Thyroid gland (tissue), 4 donors: ENCODE measurements around the gene SYTL3. TPM values are rescaled to one million over a fixed set of nuclear protein-coding genes. Genes with fewer than 3 reads are reported as not detected.
"Not testable (repeated sequence)": the region's sequence is repeated elsewhere in the genome, so short reads cannot be mapped to it uniquely, and the experiment has no call there.

Experiments
- DNase-seq, 2 donors: peaks; one replicate each; pipeline ENCODE4 v3.0.0-alpha.2; 2019
- H3K27ac ChIP-seq, 3 donors: fragments of 200-600 bp; sonication (generic); 1 replicate in 2 of 3; 2 replicates in 1 of 3; pipeline ENCODE4 v1.5.1; 2016 to 2019; ENCODE audit warnings: mild to moderate bottlenecking in 1 of 3, moderate library complexity in 1 of 3
- H3K27me3 ChIP-seq: fragments of 200-600 bp; sonication (generic); one replicate; pipeline ENCODE4 v1.5.1; 2019
- H3K36me3 ChIP-seq, 2 donors: fragments of 200-600 bp; sonication (generic); one replicate each; pipeline ENCODE4 v1.5.1; 2016 to 2019
- H3K4me1 ChIP-seq, 2 donors: fragments of 200-600 bp; sonication (generic); one replicate each; pipeline ENCODE4 v1.5.1; 2017 to 2019
- H3K4me3 ChIP-seq, 3 donors: fragments of 200-600 bp; sonication (generic); replicated peaks in 1 of 3; 1 replicate in 2 of 3; 2 replicates in 1 of 3; pipeline ENCODE4 v1.5.1; 2016; ENCODE audit warnings: mild to moderate bottlenecking in 1 of 3
- H3K9me3 ChIP-seq: fragments of 200-600 bp; sonication (generic); one replicate; pipeline ENCODE4 v1.5.1; 2017
- POLR2A ChIP-seq, 2 donors: fragments of 450-650 bp; IDR thresholded peaks; one replicate each; pipeline ENCODE4 v1.6.1; 2017; ENCODE audit warnings: antibody characterized with exemption in 2 of 2, mild to moderate bottlenecking in 2 of 2, moderate library complexity in 1 of 2
- WGBS, 2 donors: methylation state at CpG; one replicate each; pipeline ENCODE4 v1.1.5; 2017; 5-methylcytosine and 5-hydroxymethylcytosine counted together
- intact Hi-C: fragments of 100-400 bp; cut with DNase I; formaldehyde crosslinking; loops from one replicate; pipeline ENCODE4 v1.15.1; 2023
- total RNA-seq, 4 donors: library from RNA; depleted of rRNA; stranded (reverse); fragments of >200 nt; gene quantifications; one replicate each; pipeline ENCODE4 v1.2.3, GENCODE V29; 2016
- TF ChIP-seq, protein P1 (sequence below), 6 experiments: fragments of 200-600 bp in 3 of 6; fragments of 450-650 bp in 3 of 6; sonication (generic) in 3 of 6; IDR thresholded peaks; one replicate each; pipeline ENCODE4 v1.5.1; 2016 to 2019; ENCODE audit warnings: antibody characterized with exemption in 6 of 6, mild to moderate bottlenecking in 2 of 6, inconsistent platforms in 1 of 6, moderate library complexity in 1 of 6

SYTL3 gene
- total RNA-seq, 4 donors from 2014 or later: 16.9 to 33.0 (median 24.4) TPM

DNA sequence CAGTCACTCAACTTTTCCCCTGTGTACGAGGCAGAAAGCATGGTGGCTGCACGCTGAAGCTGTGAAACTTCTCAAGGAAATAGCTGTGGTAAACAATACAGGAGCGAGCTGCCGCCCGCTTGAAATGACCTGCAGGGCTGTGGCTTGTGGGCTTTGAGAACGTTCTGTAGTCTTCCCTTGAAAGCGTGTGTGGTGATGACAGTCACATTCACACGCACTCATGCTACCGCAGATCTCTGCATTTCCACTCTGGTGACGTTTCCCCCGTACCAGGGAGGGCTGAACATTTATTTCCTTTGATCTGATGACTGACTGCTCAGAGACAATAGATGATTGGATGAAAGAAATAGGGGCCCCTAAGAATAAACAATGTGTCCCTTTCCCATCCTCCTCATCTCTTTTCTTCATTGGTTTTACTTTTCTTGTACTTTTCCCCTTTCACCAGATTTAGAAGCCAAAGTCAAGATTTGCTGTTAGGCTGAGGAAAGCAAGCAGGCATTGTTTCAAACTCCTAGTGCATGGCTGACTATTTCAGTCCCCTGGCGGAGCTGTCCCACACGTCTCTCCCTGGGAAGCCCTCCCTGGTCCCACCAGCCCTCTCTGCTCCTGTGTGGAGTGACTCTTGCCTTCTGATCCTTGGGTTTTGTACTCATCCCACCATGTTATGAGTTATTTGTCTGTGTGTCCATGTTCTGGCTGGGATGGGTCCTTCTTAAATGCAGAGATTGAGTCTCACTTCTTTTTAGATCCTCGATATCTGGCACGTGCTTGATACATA lies 3.9 kb downstream of the SYTL3 start:
- Histone ChIP-seq H3K36me3 (no peaks in the 10 kb centered on the region), H3K27me3 (no peaks in the 10 kb centered on the region), H3K4me3 (no peak overlapping the region), H3K9me3 (no peaks in the 10 kb centered on the region), H3K27ac (no peak overlapping the region), H3K4me1 (peaks cover 19 to 30% of the 10 kb centered on the region in 2 donors)
- TF ChIP-seq, protein P1, sequence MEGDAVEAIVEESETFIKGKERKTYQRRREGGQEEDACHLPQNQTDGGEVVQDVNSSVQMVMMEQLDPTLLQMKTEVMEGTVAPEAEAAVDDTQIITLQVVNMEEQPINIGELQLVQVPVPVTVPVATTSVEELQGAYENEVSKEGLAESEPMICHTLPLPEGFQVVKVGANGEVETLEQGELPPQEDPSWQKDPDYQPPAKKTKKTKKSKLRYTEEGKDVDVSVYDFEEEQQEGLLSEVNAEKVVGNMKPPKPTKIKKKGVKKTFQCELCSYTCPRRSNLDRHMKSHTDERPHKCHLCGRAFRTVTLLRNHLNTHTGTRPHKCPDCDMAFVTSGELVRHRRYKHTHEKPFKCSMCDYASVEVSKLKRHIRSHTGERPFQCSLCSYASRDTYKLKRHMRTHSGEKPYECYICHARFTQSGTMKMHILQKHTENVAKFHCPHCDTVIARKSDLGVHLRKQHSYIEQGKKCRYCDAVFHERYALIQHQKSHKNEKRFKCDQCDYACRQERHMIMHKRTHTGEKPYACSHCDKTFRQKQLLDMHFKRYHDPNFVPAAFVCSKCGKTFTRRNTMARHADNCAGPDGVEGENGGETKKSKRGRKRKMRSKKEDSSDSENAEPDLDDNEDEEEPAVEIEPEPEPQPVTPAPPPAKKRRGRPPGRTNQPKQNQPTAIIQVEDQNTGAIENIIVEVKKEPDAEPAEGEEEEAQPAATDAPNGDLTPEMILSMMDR (IDR thresholded peaks at IDR 0.05): no peak
- no peak for TF ChIP-seq POLR2A (IDR thresholded peaks at IDR 0.05)
- WGBS, 2 donors: 80 to 86% methylated on average over 15 of the region's 15 CpGs
- no peak for DNase-seq
- intact Hi-C loops: no loop called here

DNA sequence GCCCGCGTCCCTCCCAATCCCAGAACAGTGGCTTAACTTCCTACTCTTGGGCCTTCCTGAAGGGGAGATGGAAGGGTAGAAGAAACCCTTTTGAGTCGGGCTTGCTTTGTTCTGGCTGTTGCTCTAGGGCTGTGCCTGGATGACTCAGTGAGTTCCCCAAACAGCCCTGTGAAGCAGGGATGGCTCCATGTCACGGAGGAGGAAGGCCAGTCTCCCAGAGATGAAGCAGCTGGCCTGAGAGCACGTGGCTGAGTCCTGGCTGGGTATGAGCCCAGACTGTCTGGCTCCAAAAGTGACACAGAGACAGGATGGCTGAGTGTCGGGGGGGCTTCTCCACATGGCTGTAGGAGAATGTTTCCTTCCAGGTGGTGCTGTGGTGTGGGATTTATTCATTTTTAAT lies 4.6 kb downstream of the SYTL3 start:
- TF ChIP-seq POLR2A (IDR thresholded peaks at IDR 0.05): no peak
- TF ChIP-seq, protein P1 (IDR thresholded peaks at IDR 0.05): no peak
- Histone ChIP-seq H3K36me3 (no peaks in the 10 kb centered on the region), H3K27ac (no peak overlapping the region), H3K4me1 (peaks cover 14 to 23% of the 10 kb centered on the region in 2 donors), H3K27me3 (no peaks in the 10 kb centered on the region), H3K4me3 (no peak overlapping the region), H3K9me3 (no peaks in the 10 kb centered on the region)
- intact Hi-C loops: no loop called here
- peak; percentile 63 to 70 for DNase-seq
- WGBS, 2 donors: 47 to 59% methylated on average over 6 of the region's 6 CpGs

DNA sequence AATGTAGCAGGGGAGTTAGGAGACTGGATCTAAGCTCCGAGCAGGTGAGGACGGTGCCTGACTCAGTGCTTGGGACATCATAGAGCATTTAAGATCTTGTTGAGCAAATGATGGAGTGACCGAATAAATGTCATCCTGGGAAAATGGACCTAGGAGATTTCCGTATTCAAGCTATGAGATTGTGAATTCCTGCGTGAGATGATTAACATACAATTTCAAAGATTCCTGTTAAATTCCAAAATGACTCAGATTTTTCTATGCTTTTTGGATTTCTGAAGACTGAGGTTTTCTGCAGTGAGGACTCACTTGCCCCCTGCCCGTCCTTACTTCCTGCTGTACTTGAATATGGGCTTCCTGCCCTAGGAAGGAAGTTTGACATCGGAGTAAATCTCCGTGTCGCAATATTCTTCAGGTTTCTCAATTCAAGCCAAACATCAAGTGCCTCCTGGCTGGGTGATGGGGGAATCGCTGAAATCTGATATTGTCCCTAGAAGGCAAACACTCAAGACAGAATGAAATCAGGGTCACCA lies 5.2 kb downstream of the SYTL3 start:
- H3K4me1 ChIP-seq: peaks cover 12 to 19% of the 10 kb centered on the region in 2 donors
- no peaks in the 10 kb centered on the region for H3K36me3 ChIP-seq
- intact Hi-C loops: loop anchor here (5.0 kb wide), 1 partner anchor 37 kb away; no protein-coding TSS in a partner anchor
- no peaks in the 10 kb centered on the region for H3K27me3 ChIP-seq
- WGBS, 2 donors: 55 to 66% methylated on average over 10 of the region's 10 CpGs
- H3K4me3 ChIP-seq: no peak overlapping the region
- DNase-seq: no peak
- no peak for TF ChIP-seq POLR2A (IDR thresholded peaks at IDR 0.05)
- TF ChIP-seq, protein P1 (IDR thresholded peaks at IDR 0.05): no peak
- H3K27ac ChIP-seq: no peak overlapping the region
- H3K9me3 ChIP-seq: no peaks in the 10 kb centered on the region

DNA sequence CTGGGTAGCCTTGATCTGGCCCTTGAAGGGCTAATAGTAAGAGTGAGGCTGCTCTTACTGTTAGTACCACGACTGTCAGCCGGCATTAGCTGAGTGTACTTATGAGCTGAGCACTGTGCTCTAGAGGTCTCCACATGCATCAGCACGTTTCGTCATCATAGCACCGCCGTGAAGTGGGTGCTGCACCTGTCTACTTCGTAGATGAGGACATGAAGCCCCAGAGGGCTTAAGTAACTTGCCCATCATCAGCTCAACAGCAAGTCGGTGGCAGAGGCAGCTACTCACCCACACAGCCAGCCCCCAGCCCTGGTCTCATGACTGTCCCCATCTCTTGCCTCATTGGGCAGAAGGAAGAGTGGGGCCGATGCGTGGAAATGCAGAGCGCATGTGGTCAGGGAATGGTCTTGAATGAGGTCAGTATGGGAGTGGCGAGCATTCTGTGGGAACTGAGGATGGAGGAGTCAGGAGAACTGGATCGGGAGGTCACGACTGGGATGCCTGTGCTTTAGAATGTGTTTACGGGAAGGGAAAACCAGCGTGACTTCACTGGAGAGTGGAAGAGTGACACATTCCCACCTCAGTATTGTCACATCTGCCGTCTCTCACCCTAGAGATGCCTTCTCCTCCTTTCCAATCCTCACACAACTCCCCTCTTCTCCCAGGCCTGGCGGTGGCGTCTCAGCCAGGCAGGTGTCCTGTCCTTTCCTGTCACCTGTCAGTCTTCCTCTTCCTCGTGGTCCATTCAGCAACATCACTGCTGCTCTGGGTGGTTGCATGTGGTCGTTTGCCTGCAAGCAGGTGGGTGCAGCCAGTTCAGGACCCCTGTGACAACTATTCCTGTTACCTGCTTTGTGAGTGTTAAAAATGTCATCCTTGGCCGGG lies 6.0 kb downstream of the SYTL3 start:
- H3K27ac ChIP-seq: no peak overlapping the region
- no peaks in the 10 kb centered on the region for H3K27me3 ChIP-seq
- no peak overlapping the region for H3K4me3 ChIP-seq
- H3K36me3 ChIP-seq: no peaks in the 10 kb centered on the region
- DNase-seq: no peak
- peaks cover 19 to 26% of the 10 kb centered on the region in 2 donors for H3K4me1 ChIP-seq
- intact Hi-C loops: loop anchor here (5.0 kb wide), 1 partner anchor 36 kb away; no protein-coding TSS in a partner anchor
- WGBS, 2 donors: 73 to 79% methylated on average over 21 to 22 of the region's 22 CpGs
- H3K9me3 ChIP-seq: no peaks in the 10 kb centered on the region
- no peak for TF ChIP-seq POLR2A (IDR thresholded peaks at IDR 0.05)

DNA sequence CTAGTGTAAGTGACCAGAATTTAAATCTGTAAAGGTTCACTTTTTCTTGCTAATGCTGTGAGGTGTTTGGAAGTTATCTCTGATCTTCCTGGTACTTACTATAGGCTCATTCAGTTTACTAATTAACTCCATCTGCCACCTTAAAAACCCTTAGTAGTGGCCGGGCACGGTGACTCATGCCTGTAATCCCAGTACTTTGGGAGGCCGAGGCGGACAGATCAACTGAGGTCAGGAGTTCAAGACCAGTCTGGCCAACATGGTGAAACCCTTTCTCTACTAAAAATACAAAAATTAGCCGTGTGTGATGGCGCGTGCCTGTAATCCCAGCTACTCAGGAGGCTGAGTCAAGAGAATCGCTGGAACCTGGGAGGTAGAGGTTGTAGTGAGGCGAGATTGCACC lies 7.1 kb downstream of the SYTL3 start:
- intact Hi-C loops: loop anchor here (5.0 kb wide), 1 partner anchor 35 kb away; no protein-coding TSS in a partner anchor
- not testable (repeated sequence) for H3K27me3 ChIP-seq, DNase-seq, H3K9me3 ChIP-seq, H3K27ac ChIP-seq, H3K4me3 ChIP-seq, H3K36me3 ChIP-seq
- peaks cover 29 to 35% of the 10 kb centered on the region in 2 donors for H3K4me1 ChIP-seq
- 89 to 91% methylated on average over 9 of the region's 9 CpGs for WGBS, 2 donors
